ENCODE results near the gene RPS23. TPM values are rescaled to one million over a fixed set of nuclear protein-coding genes. Genes with fewer than 3 reads are reported as not detected.

Gene RPS23
- total and polyA plus RNA-seq, 7 donors = 1,784 to 5,306 (median 3,123) TPM

DNA sequence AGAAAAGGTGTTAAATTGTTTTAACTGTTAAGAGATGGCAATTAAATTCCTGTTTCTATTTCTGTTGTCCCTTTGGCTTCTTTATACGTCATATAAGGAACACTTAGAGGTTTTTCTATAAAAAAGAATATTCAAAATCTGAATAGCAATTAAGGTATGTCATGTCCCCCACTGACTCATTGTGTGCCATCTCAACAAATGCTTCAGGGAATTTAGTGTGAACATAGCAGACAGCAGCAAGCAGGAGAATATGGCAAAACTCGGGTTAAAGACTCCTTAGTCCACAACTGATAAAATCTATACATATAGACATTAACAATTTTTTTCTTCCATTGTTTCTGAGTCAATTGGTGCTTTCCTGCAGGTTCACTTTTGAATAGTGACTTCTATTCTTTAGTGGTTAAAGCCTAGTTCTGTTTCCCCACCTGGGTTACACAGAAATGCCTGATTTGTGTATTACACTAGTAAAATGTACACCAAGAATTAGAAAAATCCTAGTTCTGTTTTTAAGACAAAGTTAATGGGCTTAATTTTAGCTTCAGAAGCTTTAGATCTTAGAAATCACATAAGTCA is 17.9 kb upstream of the RPS23 start:
- Histone ChIP-seq H3K36me3 (no peaks in the 10 kb centered on the region), H3K9me3 (no peaks in the 10 kb centered on the region), H3K4me3 (no peak overlapping the region), H3K27me3 (no peaks in the 10 kb centered on the region), H3K27ac (no peak overlapping the region), H3K4me1 (no peaks in the 10 kb centered on the region)
- intact Hi-C loops (cut with DNase I) = no loop called here
- WGBS, 2 donors = 81 to 85% methylated on average over 2 of the region's 2 CpGs
- no peak for DNase-seq
- TF ChIP-seq, protein P1, sequence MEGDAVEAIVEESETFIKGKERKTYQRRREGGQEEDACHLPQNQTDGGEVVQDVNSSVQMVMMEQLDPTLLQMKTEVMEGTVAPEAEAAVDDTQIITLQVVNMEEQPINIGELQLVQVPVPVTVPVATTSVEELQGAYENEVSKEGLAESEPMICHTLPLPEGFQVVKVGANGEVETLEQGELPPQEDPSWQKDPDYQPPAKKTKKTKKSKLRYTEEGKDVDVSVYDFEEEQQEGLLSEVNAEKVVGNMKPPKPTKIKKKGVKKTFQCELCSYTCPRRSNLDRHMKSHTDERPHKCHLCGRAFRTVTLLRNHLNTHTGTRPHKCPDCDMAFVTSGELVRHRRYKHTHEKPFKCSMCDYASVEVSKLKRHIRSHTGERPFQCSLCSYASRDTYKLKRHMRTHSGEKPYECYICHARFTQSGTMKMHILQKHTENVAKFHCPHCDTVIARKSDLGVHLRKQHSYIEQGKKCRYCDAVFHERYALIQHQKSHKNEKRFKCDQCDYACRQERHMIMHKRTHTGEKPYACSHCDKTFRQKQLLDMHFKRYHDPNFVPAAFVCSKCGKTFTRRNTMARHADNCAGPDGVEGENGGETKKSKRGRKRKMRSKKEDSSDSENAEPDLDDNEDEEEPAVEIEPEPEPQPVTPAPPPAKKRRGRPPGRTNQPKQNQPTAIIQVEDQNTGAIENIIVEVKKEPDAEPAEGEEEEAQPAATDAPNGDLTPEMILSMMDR (IDR thresholded peaks at IDR 0.05) = no peak
- no peak for TF ChIP-seq POLR2A (IDR thresholded peaks at IDR 0.05)
- TF ChIP-seq EP300 (IDR thresholded peaks at IDR 0.05) = no peak
- TF ChIP-seq POLR2AphosphoS5 (IDR thresholded peaks at IDR 0.05) = no peak

DNA sequence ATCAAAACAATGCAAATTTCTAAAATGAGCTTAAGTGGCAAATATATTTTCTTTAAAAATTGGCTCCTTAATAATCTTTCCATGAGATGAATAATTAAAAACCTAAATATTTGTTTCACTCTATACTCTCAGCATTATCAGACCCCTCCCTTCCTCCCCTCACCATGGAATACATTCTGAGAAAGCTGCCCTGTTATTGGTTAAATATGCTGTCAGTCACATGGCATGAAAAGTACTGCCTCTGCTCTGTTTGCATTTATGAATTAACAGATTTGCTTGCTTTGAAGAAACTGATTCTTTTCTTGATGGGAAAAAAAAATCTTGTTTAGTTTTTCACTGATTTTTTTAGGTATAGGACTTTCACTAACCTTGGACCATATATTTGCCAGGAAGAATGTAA is 17.0 kb upstream of the RPS23 start:
- Histone ChIP-seq H3K9me3 (no peaks in the 10 kb centered on the region), H3K4me3 (no peak overlapping the region), H3K27me3 (no peaks in the 10 kb centered on the region), H3K4me1 (no peaks in the 10 kb centered on the region), H3K36me3 (no peaks in the 10 kb centered on the region), H3K27ac (no peak overlapping the region)
- intact Hi-C loops (cut with DNase I) = no loop called here
- no peak for DNase-seq
- TF ChIP-seq, protein P1 (IDR thresholded peaks at IDR 0.05) = no peak
- TF ChIP-seq EP300 (IDR thresholded peaks at IDR 0.05) (no peak), POLR2AphosphoS5 (IDR thresholded peaks at IDR 0.05) (no peak), POLR2A (IDR thresholded peaks at IDR 0.05) (no peak)

DNA sequence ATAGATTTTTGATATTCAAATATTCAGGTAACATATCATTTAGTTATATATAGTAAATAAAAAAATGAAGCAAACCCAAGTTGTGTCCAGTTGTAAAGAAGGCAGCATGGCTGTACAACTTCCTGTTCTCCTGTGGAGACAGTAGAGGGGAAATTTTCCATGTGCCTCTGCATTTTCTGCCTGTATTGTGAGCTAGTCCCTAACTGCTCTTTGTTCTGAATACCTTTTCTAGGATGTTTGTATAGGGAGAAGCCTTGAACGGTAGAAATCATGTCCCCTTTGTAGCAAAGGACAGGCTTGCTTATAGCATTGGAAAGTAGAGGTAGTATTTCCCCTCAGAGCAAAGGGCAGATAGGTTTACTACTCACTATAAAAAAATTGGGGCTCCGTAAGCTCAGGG is 13.3 kb upstream of the RPS23 start:
- DNase-seq = no peak
- Histone ChIP-seq H3K9me3 (no peaks in the 10 kb centered on the region), H3K27ac (no peak overlapping the region), H3K27me3 (no peaks in the 10 kb centered on the region), H3K4me3 (no peak overlapping the region), H3K4me1 (peaks cover 0 to 6% (median 0%) of the 10 kb centered on the region in 4 donors), H3K36me3 (no peaks in the 10 kb centered on the region)
- no peak for TF ChIP-seq POLR2AphosphoS5 (IDR thresholded peaks at IDR 0.05)
- no peak for TF ChIP-seq EP300 (IDR thresholded peaks at IDR 0.05)
- WGBS, 2 donors = 67 to 79% methylated on average over 2 of the region's 2 CpGs
- intact Hi-C loops (cut with DNase I) = no loop called here

DNA sequence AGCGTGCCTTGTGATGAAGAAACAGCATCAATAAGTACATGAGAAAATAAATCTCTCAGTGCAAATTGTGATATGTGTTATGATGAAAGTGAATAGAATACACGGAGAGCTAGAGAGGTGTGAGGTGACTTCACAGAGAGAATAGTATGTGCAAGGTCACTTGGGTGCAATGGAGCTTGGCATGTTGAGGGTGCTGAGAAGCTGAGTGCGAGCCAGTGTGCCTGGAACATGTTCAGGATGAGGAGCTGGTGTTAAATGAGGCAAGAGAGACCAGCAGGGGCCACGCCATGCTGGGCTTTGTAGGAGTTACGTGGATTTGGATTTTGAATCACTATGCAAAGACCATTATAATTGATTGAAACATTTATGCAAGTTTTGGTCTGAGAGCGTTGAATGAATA is 12.8 kb upstream of the RPS23 start:
- 93 to 95% methylated on average over 6 of the region's 6 CpGs for WGBS, 2 donors
- intact Hi-C loops (cut with DNase I) = no loop called here
- H3K4me3 ChIP-seq = no peak overlapping the region
- no peak for DNase-seq
- H3K27me3 ChIP-seq = no peaks in the 10 kb centered on the region
- no peak for TF ChIP-seq EP300 (IDR thresholded peaks at IDR 0.05)
- TF ChIP-seq POLR2A (IDR thresholded peaks at IDR 0.05) = no peak
- TF ChIP-seq POLR2AphosphoS5 (IDR thresholded peaks at IDR 0.05) = no peak
- TF ChIP-seq, protein P1 (IDR thresholded peaks at IDR 0.05) = no peak
- H3K9me3 ChIP-seq = no peaks in the 10 kb centered on the region
- no peak overlapping the region for H3K27ac ChIP-seq
- H3K36me3 ChIP-seq = no peaks in the 10 kb centered on the region
- H3K4me1 ChIP-seq = peaks cover 0 to 6% (median 0%) of the 10 kb centered on the region in 4 donors

DNA sequence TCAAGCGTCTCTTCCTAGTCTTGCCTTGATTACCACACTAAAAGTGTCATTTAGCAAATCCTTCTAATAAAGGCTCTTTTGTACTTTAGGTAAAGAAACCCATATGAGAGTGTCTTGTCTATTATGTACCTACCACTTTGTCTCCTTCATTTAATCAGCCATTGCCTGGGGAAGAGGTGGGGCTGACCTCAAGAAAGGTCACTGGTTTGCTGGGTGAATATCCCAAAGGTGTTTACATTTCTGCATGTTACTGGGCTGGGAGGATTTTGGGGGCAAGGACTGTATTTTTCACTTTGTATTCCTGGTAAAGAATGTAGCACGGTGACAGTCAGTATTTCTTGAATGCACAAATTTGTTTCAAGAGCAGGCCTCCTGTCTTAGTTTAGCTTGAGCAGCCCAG is 11.9 kb upstream of the RPS23 start:
- no peak overlapping the region for H3K27ac ChIP-seq
- no peak for DNase-seq
- 85 to 89% methylated on average over 2 of the region's 2 CpGs for WGBS, 2 donors
- TF ChIP-seq POLR2A (IDR thresholded peaks at IDR 0.05) (no peak), EP300 (IDR thresholded peaks at IDR 0.05) (no peak), POLR2AphosphoS5 (IDR thresholded peaks at IDR 0.05) (no peak)
- TF ChIP-seq, protein P1 (IDR thresholded peaks at IDR 0.05) = no peak
- peaks cover 0 to 6% (median 0%) of the 10 kb centered on the region in 4 donors for H3K4me1 ChIP-seq
- H3K4me3 ChIP-seq = no peak overlapping the region
- intact Hi-C loops (cut with DNase I) = no loop called here
- H3K36me3 ChIP-seq = no peaks in the 10 kb centered on the region
- no peaks in the 10 kb centered on the region for H3K27me3 ChIP-seq
- H3K9me3 ChIP-seq = no peaks in the 10 kb centered on the region

Measured in sigmoid colon (tissue), 7 donors.